Renal cortex interstitium (tissue), 11 donors: ENCODE measurements around the gene TP73. TPM values are rescaled to one million over a fixed set of nuclear protein-coding genes. Genes with fewer than 3 reads are reported as not detected.

Experiments
- DNase-seq, 11 donors: peaks; one replicate each; pipeline ENCODE4 v3.0.0-alpha.2; 2013; ENCODE audit warnings: low read depth in 9 of 11, low spot score in 4 of 11; ENCODE audit errors: extremely low read depth in 1 of 11
- polyA plus RNA-seq, 3 donors: library from polyadenylated mRNA; unstranded; fragments of 120-200 nt; gene quantifications; one replicate each; pipeline ENCODE4 v1.2.1, GENCODE V29; 2013; ENCODE audit not compliant: insufficient read length in 3 of 3

TP73 gene
- polyA plus RNA-seq, 3 donors, result 0.37 to 0.73 (median 0.73) TPM

DNA sequence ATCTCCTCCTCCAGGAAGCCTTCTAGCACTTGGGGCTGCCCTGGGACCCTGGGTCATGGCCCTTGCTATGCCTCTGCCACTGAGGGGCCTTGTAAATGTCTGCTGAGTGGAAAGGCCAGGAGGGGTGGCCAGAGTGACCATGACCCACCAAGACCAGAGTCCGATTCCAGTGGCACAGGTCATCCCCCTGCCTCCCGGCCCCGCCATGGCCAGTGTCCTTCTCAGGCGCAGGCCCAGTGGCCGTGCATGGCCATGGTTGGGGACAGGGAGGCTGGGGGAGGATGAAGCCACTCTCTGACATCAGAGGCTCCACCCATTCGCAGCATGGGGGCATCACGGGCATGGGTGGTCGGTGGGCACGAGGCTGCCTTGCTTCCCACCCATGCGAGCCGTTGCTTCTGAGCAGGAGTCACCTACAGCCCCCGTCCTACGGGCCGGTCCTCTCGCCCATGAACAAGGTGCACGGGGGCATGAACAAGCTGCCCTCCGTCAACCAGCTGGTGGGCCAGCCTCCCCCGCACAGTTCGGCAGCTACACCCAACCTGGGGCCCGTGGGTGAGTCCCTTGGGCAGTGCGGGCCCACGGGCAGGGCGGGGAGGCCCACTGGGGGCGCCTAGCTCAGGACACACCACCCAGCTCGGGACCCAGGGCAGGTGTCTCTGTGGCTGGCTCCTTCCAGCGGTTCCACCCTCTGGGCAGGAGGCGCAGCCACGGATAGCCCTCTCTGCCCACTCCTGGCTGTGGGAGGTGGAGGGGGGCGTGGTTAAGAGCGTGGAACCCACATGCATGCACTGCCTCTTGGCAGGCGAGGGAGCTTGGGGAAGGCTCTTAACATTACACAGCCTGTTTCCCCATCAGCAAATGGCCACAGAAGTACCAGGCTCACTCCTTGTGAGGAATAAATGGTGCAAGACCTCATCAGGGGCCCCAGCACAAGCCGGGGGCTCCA, 77.6 kb downstream of the TP73 start:
- no peak for DNase-seq

DNA sequence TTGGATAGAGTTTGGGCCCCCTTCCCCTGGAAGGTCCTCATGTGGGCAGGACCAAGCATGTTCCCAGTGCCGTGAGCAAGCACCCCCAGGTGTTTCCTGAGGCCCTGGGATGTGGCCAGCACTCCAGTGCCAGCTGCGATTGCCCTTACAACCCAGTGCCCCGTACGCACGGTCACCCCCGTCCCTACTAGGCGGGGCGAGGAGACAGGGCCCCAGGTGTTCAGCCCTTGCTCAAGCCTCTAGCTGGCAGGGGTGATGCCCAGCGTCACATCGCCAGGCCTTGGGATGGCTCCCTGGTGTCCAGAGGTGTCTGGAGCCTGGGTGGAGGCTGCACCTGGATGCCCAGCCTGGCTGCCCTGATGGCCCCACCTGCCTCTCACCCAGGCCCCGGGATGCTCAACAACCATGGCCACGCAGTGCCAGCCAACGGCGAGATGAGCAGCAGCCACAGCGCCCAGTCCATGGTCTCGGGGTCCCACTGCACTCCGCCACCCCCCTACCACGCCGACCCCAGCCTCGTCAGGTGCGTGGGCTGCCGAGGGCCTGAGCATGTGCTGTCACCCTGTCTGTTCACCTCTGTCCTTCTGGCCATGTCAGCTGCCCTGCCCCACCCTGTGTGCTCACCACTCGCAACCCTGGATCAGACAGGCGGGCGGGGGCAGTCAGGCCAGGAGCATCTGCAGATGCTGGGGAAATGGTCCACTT, 78.4 kb downstream of the TP73 start:
- no peak for DNase-seq

- no peak for DNase-seq
Observed at GRCh38 chr1:3731583-3732433, 79.5 kb downstream of the TP73 start.

GRCh38 chr1:3732434-3733093, 80.2 kb downstream of the TP73 start:
- no peak for DNase-seq

GRCh38 chr1:3733094-3733882, 81.0 kb downstream of the TP73 start:
- no peak for DNase-seq

GRCh38 chr1:3733883-3734589, 81.7 kb downstream of the TP73 start:
- DNase-seq, result no peak

GRCh38 chr1:3734602-3735001, 82.3 kb downstream of the TP73 start:
- no peak for DNase-seq

GRCh38 chr1:3735027-3735681, 82.8 kb downstream of the TP73 start:
- no peak for DNase-seq

DNA sequence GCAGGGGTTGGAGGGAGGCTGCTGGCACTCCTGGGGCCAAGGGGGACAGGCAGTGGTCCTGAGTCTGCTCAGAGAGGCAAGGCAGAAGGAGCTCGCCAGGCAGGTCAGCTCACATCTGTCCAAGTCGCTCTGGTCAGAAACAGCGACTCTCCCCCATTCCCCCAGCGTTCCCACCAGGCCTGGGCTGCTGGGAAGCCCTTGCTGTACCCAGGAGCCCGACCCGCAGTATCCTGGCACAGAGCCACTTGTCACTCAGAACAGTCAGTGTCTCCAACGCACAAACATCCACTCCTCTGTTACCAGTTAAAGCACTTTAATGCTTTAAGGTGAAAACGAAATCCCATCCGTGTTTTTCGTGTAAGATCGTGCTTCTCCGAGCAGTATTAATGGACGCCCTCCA, 83.4 kb downstream of the TP73 start:
- DNase-seq, result no peak

DNA sequence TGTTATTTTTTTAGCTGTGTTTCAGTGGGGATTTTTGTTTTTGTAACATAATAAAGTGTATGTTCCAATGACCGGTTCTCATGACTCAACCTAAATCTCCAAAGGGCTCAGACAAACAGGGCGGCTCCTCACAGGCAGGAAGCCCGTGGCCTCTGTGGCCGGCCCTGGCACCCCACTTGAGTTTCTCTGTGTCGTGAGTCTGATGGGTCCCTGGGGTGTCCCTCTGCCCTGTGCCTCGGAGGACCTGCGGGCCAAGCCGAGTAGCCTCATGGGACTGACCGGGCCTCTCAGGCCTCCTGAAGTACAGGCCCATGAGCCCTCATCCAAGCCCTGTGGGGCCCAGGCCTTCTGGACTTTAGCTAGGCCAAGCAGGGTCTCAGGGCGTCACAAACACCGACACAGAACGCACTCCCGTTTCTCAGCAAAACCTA, 83.8 kb downstream of the TP73 start:
- no peak for DNase-seq

DNA sequence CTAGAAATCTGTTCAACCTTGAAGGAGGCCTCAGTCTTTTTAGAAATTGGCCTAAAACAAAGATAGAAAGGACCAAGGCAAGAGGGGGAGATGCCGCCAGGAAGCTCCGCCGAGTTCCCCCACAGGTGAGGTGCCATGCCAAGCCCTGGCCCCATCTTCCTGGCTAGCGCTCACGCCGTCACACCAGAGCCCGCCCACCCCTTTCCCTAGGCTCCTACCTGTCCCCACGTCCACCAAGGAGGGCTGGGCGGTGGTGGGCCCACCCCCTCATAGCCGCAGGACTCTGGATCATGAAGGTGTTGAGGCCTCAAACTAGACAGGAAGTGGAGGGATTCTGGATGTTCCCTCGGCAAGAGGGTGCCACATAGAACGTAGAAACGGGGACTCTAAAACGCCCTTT, 84.4 kb downstream of the TP73 start:
- no peak for DNase-seq

DNA sequence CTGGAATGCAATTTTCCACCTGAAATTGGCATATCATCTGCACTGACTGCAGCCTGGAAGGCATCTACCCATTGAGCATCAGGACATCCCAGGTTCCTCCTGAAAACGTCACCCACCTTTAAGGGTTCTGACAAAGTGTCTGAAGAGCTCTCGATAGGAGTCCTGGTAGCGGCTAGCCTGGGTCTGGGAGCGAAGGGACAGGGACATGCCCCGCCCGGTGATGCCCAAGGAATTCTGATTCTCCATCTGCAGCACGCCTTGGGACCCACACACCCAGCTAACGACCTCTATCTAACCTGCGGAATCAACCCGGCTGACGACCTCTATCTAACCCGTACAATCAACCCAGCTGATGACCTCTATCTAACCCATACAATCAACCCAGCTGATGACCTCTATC, 86.6 kb downstream of the TP73 start:
- no peak for DNase-seq

DNA sequence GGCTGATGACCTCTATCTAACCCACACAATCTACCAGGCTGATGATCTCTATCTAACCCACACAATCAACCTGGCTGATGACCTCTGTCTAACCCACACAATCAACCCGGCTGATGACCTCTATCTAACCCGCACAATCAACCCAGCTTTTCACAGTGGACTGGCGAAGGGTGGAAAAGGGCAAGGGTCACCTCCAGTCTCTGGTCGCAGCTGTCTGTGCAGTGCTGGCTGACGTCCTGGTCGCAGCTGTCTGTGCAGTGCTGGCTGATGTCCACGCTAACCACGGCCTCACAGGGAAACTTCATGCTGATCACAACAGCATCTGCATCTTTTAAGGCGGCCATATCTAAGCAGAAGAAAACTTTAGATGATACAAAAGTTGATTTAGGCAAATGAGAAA, 87.7 kb downstream of the TP73 start:
- DNase-seq, result no peak

DNA sequence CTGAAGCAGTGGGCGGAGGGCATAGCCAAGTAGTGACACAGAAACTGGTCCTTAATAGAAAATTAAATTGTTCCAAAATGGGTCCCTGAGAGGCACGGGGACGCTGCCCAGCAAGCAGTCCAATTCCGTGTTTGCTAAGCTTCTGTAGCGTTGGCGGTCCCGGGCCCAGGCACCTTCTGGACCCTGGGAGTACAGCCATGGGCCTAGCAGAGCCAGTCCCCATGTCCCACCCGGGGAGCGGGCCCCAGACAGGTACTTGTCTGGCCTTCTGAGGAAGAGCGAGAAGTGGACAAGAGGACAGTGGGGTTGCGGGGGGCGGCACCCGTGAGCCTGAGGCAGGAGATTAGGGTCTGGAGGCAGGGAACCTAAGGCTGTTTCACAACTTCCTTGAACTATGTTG, 88.4 kb downstream of the TP73 start:
- DNase-seq, result no peak

GRCh38 chr1:3741566-3742438, 89.5 kb downstream of the TP73 start:
- DNase-seq, result no peak
